CD4-positive, alpha-beta T cell treated with Interleukin-2 at 100 ng/mL for 4 hours (primary cell): ENCODE data around the gene SIRT1.
"Not testable (repeated sequence)": the region's sequence is repeated elsewhere in the genome, so short reads cannot be mapped to it uniquely, and the experiment has no call there.

Source experiments
- DNase-seq: peaks from one replicate; pipeline ENCODE4 v3.0.0-alpha.2; 2020; ENCODE audit warnings: low spot score

Gene SIRT1

GRCh38 chr10:67884313-67884841 lies at the start of gene SIRT1:
Gene SIRT1 (plus strand): TSS chr10:67884656. CDS start chr10:67884722, 66 bp downstream.
- peak; percentile 95 for DNase-seq

DNA sequence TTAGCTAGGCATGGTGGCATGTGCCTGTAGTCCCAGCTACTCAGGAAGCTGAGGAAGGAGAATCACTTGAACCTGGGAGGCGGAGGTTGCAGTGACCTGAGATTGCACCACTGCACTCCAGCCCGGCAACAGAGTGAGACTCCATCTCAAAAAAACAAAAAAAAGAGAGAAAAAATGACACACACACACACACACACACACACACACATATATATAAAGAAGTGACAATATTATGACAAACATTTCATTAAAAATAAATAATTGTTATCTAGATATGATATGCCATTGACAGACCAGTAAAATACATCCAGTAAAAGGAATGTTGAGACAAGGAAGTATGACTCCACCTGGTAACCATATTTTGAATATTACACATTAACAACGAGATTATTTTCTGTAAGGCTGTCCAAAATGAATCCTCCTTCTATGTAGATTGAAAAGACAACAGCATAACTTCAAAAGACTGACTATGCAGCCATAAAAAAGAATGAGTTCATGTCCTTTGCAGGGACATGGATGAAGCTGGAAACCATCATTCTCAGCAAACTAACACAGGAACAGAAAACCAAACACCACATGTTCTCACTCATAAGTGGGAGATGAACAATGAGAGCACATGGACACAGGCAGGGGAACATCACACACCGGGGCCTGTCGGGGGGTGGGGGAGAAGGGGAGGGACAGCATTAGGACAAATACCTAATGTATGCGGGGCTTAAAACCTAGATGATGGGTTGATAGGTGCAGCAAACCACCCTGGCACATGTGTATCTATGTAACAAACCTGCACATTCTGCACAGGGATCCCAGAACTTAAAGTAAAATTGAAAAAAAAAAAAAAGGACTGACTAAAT lies 48.7 kb upstream of the SIRT1 start:
- not testable (repeated sequence) for DNase-seq

DNA sequence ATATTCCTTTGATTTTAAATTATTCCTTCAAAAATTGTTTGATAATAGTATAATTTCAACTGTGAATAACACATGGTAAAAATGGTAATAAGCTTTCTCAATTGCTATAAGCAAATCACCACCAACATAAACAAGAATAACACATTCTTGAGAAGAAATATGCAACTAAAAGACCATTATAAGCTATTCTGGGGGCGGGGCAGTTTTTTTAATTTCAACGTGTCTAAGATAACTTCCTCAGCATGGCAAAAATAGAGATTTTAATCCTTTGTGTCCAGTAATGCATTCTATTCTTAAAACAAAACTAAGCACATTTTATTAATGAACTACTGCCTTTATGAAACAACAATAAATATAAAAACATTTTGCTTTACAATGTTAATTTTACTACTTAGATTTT lies 48.0 kb upstream of the SIRT1 start:
- DNase-seq: no peak

- DNase-seq: no peak
Measured at GRCh38 chr10:67836972-67837371, 47.5 kb upstream of the SIRT1 start.

DNA sequence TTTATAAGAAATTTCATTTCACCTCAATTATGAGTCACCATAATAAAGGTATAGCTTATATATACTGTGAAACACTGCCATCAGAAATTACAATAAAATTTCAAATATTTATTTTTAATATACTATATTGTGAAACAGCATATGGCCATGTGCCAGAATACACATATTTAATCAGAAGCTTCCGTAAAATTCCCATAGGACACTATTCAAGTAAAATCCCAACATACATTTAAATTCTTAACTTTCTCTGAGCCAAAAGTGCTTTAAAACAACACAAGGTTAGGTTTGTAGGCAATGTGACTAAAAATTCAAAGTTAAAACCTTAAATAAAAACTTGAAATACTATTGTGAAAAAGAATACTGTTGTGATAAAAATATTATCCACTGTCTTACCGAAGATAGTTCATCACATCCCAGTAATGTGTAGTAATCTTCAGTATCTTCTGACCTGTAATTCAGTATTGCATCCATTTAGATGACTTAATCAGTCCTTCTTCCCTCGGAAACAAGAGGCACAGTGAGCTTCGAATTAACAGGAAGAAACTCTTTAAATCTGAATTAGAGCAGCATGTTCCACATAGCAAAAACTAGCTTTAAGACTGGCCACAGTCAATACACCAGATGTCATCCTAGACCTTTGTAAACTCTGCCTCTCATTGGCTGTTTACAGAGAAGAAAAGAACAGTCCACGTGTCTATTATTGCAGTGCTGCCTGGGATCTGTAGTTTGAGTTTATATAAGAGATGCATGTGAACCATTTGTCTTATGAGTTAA lies 46.7 kb upstream of the SIRT1 start, which contains the start of gene DNAJC12:
TSS of gene DNAJC12 (minus strand) at position 648 of the 774 bp plus-strand sequence. CDS start at position 471, 177 bp downstream.
- peak; percentile 12 for DNase-seq

GRCh38 chr10:67839511-67839910 lies 44.9 kb upstream of the SIRT1 start:
- not testable (repeated sequence) for DNase-seq

DNA sequence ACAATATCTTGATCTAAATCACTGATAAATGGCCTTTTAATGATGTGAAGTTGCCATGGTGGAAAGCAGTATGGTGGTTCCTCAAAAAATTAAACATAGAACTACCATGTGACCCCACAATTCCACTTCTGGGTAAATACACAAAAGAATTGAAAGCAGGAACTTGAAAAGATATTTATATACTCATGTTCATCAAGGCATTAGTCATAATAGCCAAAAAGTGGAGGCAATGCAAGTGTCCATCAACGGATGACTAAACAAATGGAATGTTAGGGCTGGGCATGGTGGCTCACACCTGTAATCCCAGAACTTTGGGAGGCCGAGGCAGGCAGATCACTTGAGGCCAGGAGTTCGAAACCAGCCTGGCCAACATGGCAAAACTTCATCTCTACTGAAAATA lies 44.5 kb upstream of the SIRT1 start:
- DNase-seq: no peak

DNA sequence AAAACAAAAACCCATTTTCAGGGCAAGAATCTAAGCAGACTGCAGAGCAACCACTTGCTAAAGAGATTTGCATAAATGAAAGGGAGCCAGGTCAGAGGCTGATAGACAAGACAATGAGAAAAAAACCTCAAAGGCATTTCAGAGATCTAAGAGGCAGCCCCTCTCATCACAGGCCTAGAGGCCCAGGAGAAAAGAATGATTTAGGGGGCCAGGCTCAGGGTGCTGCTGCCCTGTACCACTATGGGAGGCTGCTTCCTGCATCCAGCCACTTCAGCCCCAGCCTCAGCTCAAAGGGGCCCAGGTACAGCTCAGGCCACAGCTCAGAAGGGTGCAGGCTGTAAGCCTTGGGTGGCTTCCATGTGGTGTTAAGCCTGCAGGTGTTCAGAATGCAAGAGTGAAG lies 42.7 kb upstream of the SIRT1 start:
- DNase-seq: no peak

GRCh38 chr10:67843284-67843683 lies 41.2 kb upstream of the SIRT1 start:
- DNase-seq: no peak

DNA sequence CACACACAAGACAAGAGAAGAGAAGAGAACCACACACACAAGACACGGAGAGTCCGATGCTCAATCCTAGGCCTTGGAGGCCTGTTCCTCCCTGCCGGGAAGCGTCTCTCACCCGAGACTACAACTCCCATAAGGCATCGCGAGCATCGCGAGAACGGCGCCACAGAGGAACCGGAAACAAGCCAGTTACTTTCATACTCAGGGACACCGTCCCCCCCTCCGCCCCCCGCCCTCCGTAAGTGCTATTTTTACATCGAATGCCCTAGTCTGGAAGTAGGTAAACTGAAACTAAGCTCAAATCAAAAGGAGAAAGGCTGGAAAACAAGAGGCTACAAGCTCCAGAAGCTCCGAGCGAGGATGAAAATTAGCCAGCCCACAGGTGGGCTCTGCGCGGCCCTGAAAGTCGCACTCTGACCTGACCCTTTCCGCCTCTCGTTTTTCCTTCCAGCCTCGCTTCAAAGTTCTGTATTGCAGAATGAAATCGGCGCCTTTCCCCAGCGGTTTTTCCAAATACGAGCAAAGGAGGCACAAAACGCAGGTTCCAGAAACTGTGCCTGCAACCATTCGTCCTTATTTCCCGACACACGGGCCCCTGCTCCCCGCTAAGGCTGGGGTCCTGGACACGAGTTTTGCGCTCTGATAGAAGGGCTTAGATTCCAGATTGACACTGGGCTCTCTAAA lies 35.0 kb upstream of the SIRT1 start:
- peak; percentile 96 for DNase-seq

DNA sequence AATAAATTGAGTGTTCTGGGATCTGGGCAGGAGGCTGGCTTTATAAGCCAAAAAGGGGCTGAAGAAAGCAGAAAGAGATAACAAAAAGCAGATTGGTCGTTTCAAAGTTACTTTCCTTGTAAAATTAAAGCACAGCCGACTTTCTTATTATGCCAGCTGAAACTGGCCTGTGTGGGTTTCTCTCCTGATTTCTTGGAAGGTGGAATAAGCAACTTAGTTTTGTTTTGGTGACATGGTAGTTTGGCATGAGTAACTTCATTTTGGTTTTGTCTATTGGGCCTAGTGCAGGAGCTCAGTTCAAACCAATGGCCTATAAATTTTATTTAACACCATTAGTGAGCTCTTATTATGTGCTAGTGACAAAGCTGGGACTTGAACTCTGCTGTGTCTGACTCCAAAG lies 33.3 kb upstream of the SIRT1 start:
- DNase-seq: no peak

DNA sequence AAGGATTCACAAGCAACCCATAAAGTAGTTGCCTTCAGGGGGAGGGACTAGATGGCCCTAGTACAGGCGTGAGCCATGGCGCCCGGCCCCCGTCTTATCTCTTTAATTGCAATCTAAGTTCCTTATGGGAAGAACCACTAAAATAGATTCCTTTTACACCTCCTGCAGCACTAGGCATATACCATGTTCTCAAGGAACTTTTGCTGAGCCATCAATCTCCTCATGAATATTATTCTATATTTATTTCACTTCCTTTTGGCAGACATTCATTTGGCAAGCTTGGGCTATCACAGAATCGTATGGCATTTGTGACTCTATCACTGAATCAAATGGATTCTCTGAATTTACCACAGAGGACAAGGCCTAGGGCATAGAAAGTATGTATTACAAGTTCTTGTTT lies 31.7 kb upstream of the SIRT1 start:
- DNase-seq: no peak

DNA sequence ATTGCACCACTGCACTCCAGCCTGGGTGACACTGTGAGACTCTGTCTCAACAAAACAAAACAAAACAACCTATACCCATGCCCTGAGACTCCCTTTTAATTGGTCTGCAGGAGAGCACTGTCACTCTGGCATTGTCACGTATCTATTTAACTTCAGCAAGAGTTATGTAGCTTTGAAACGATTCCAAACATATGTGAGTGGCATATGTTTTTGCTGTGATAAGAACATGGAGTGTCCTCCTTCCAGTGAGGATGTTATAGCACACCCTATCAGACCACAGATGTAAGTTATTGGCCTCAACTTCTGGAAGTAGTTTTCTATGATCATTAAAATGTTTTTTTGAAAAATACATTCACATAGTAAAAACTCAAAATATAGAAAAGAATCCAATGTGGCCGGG lies 30.9 kb upstream of the SIRT1 start:
- DNase-seq: no peak

- DNase-seq: no peak
Measured at GRCh38 chr10:67858971-67859370, 25.5 kb upstream of the SIRT1 start.

- no peak for DNase-seq
Measured at GRCh38 chr10:67861750-67862432, 22.6 kb upstream of the SIRT1 start.

- no peak for DNase-seq
Measured at GRCh38 chr10:67863094-67863493, 21.4 kb upstream of the SIRT1 start.

DNA sequence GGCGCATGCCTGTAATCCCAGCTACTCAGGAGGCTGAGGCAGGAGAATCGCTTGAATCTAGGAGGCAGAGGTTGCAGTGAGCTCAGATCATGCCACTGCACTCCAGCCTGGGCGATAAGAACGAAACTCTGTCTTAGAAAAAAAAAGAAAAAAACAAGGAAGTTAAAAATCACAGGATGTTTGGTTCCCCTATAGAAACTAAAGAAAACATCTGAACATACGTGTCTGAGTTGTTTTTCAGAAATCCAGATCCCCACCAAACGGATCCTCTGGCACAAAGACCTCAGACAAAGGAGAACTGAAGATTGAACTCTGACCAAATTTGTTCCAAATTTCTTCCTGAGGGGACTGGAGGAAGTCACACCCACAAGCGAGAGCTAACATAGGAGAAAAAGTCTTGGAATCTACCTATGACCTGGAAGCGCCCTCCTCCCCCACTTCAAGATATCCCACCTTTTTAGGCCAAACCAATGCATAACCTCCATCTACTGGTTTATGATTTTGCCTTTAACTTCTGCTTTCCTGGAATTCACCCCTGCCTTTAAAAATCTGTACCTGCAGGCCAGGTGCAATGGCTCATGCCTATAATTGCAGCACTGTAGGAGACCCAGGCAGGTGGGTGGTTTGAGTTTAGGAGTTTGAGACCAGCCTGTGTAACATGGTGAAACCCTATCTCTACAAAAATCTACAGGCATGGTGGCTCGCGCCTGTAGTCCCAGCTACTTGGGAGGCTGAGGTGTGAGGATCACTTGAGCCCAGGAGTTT lies 19.7 kb upstream of the SIRT1 start:
- DNase-seq: no peak

DNA sequence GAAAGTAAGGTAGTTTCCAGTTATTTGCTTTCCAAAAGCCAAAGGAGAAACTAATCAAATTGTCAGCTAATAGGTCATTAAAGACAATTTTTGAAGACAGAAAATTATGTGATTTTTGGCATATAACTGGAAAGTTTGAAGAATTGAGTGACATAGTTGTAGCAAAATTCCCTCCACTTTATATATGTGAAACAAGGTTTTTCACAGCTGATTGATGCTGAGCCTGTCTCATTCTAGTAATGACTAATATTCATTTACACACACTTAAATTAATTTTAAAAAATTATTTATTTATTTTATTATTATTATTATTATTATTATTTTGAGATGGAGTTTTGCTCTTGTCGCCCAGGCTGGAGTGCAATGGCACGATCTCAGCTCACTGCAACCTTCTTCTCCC lies 16.3 kb upstream of the SIRT1 start:
- no peak for DNase-seq

- DNase-seq: no peak
Measured at GRCh38 chr10:67869996-67870395, 14.5 kb upstream of the SIRT1 start.

GRCh38 chr10:67875340-67876238 lies 8.9 kb upstream of the SIRT1 start:
- no peak for DNase-seq
